Suprapubic skin (tissue), 4 donors: ENCODE data around the gene SCAMP4. TPM values are rescaled to one million over a fixed set of nuclear protein-coding genes. Genes with fewer than 3 reads are reported as not detected.
A peak's percentile ranks its signal among the peaks of the same experiment; 100 is the strongest.

Experiments used
- DNase-seq, 2 donors: peaks; one replicate each; pipeline ENCODE4 v3.0.0-alpha.2; 2019; ENCODE audit warnings: low spot score in 2 of 2
- H3K27ac ChIP-seq: fragments of 200-600 bp; sonication (generic); one replicate; pipeline ENCODE4 v1.5.1; 2019
- H3K27me3 ChIP-seq: fragments of 200-600 bp; sonication (generic); one replicate; pipeline ENCODE4 v1.5.1; 2019
- H3K36me3 ChIP-seq: fragments of 200-600 bp; sonication (generic); one replicate; pipeline ENCODE4 v1.5.1; 2019
- H3K4me1 ChIP-seq: fragments of 200-600 bp; sonication (generic); one replicate; pipeline ENCODE4 v1.5.1; 2019
- H3K4me3 ChIP-seq: fragments of 200-600 bp; sonication (generic); one replicate; pipeline ENCODE4 v1.5.1; 2019; ENCODE audit warnings: mild to moderate bottlenecking
- H3K9me3 ChIP-seq: fragments of 200-600 bp; sonication (generic); one replicate; pipeline ENCODE4 v1.5.1; 2019
- EP300 ChIP-seq: sonication (generic); formaldehyde crosslinking; IDR thresholded peaks from one replicate; pipeline ENCODE4 v1.6.1; 2017; ENCODE audit warnings: antibody characterized with exemption
- POLR2A ChIP-seq, 2 donors: fragments of 450-650 bp; IDR thresholded peaks; one replicate each; pipeline ENCODE4 v1.6.1; 2017; ENCODE audit warnings: antibody characterized with exemption in 2 of 2, mild to moderate bottlenecking in 2 of 2, moderate library complexity in 2 of 2
- POLR2AphosphoS5 ChIP-seq, 3 donors: sonication (generic); formaldehyde crosslinking; IDR thresholded peaks; one replicate each; pipeline ENCODE4 v1.6.1; 2017; ENCODE audit warnings: antibody characterized with exemption in 3 of 3
- WGBS: methylation state at CpG from one replicate; pipeline ENCODE4 v1.1.5; 2018; 5-methylcytosine and 5-hydroxymethylcytosine counted together
- total RNA-seq, 4 donors: library from RNA; depleted of rRNA; stranded (reverse); fragments of >200 nt; gene quantifications; one replicate each; pipeline ENCODE4 v1.1.0, GENCODE V29; 2016
- TF ChIP-seq, protein P1 (sequence below), 2 donors: fragments of 200-600 bp in 1 of 2; fragments of 450-650 bp in 1 of 2; sonication (generic) in 1 of 2; IDR thresholded peaks; one replicate each; pipeline ENCODE4 v1.5.1; 2016 to 2019; ENCODE audit warnings: antibody characterized with exemption in 2 of 2, mild to moderate bottlenecking in 1 of 2, moderate library complexity in 1 of 2

The SCAMP4 gene
- total RNA-seq, 4 donors from 2014 or later: 68.1 to 119 (median 103) TPM

DNA sequence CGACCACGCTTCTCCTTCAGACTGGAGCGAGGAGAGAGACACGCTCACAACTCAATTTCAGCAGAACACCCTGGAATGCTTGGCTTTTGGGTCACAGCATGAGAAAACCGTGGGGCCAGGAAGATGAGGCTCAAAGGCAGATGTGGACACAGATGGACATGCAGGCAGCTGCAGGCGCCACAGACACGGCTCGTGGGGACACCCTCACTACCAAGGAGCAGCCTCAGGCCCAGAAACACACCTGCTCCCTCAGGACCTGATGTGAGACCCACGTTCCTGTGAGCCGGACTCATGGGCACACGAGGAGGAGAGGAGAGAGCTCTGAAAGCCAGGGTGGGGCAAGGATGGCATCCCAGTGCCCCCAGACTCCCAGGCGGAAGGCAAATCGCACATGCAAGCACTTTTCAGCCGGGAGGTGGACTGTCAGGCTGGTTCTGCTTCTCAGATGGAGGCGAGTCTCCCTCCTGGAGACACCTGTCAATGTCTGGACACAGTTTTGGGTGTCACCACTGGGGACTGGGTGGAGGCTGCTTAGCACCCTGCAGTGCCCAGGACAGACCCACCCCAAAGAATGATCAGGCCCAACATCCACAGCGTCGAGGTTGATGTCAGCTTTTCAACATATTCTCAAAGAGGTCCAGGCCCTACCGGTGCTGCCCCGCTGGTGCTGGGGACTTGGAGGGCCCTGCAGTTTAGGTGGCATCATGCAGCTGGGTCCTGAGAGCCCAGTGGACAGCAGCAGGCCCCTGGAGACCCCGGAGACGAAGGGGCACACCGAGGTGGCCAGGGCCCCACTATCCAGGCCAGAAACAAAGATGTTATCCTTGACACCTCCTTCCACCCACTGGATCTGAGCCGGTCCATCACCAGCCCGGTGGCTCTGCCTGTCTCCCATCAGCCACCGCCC, 22.2 kb upstream of the SCAMP4 start:
- H3K4me3 ChIP-seq: peak overlapping the region; percentile 98
- no peak for DNase-seq
- 56% methylated on average over 23 of the region's 25 CpGs for WGBS
- peak overlapping the region; percentile 46 for H3K27ac ChIP-seq
- H3K36me3 ChIP-seq: peaks cover 14% of the 10 kb centered on the region
- H3K27me3 ChIP-seq: no peaks in the 10 kb centered on the region
- peaks cover 50% of the 10 kb centered on the region for H3K4me1 ChIP-seq
- TF ChIP-seq, protein P1, sequence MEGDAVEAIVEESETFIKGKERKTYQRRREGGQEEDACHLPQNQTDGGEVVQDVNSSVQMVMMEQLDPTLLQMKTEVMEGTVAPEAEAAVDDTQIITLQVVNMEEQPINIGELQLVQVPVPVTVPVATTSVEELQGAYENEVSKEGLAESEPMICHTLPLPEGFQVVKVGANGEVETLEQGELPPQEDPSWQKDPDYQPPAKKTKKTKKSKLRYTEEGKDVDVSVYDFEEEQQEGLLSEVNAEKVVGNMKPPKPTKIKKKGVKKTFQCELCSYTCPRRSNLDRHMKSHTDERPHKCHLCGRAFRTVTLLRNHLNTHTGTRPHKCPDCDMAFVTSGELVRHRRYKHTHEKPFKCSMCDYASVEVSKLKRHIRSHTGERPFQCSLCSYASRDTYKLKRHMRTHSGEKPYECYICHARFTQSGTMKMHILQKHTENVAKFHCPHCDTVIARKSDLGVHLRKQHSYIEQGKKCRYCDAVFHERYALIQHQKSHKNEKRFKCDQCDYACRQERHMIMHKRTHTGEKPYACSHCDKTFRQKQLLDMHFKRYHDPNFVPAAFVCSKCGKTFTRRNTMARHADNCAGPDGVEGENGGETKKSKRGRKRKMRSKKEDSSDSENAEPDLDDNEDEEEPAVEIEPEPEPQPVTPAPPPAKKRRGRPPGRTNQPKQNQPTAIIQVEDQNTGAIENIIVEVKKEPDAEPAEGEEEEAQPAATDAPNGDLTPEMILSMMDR (IDR thresholded peaks at IDR 0.05): no peak
- no peak for TF ChIP-seq POLR2A (IDR thresholded peaks at IDR 0.05)
- no peak for TF ChIP-seq EP300
- H3K9me3 ChIP-seq: no peaks in the 10 kb centered on the region

DNA sequence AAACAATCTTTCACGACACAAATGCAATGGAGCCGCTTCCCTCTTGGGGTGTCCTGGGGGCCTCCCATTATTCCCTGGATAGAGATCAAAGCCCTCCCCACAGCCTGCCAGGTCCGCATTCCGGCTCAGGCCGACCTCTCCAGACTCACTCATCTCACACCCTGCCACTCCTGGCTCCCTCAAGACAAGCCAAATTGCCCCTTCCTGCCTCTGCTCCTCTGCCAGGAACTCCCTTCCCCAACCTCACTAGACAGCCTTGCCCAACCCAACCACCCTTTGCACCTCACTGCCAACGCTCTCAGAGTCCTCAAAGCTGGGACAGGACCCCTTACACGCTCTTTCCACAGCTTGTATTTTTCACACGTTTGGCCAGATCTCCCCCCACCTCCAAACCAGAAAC, 21.4 kb upstream of the SCAMP4 start:
- WGBS: 13% methylated on average over 8 of the region's 8 CpGs
- no peaks in the 10 kb centered on the region for H3K27me3 ChIP-seq
- no peak for TF ChIP-seq EP300
- TF ChIP-seq, protein P1 (IDR thresholded peaks at IDR 0.05): no peak
- TF ChIP-seq POLR2A (IDR thresholded peaks at IDR 0.05): no peak
- no peak for TF ChIP-seq POLR2AphosphoS5 (IDR thresholded peaks at IDR 0.05)
- H3K9me3 ChIP-seq: no peaks in the 10 kb centered on the region
- DNase-seq: no peak
- peaks cover 10% of the 10 kb centered on the region for H3K36me3 ChIP-seq
- H3K4me3 ChIP-seq: peak overlapping the region; percentile 98
- peaks cover 50% of the 10 kb centered on the region for H3K4me1 ChIP-seq
- peak overlapping the region; percentile 46 for H3K27ac ChIP-seq

DNA sequence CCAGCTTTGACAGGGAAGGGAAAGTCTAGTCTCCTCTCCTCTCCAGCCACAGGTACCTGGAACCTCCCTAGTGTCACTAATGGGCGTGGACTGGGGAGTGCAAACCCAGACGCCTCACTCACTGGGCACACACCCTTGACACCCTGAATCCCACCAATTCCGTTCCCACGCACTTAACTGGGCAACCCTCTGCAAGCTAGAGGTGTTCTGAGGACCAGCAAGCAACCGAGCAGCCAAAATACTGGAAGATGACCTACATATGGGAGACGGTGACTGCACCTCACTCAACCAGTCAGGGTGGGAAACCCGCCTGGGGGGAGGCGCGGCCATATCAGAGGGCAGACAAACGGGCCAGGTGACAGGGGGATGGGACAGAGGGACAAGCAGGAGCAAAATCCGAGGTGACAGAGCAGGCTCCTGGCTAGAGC, 20.9 kb upstream of the SCAMP4 start:
- Histone ChIP-seq H3K4me1 (peaks cover 50% of the 10 kb centered on the region), H3K9me3 (no peaks in the 10 kb centered on the region), H3K27me3 (no peaks in the 10 kb centered on the region), H3K36me3 (peaks cover 8% of the 10 kb centered on the region), H3K4me3 (peak overlapping the region; percentile 98), H3K27ac (peak overlapping the region; percentile 89)
- 0% methylated on average over 11 of the region's 11 CpGs for WGBS
- DNase-seq: peak in 1 of 2 donors; percentile 74
- TF ChIP-seq POLR2AphosphoS5 (IDR thresholded peaks at IDR 0.05) (no peak), EP300 (no peak), POLR2A (IDR thresholded peaks at IDR 0.05) (no peak)
- TF ChIP-seq, protein P1 (IDR thresholded peaks at IDR 0.05): no peak

DNA sequence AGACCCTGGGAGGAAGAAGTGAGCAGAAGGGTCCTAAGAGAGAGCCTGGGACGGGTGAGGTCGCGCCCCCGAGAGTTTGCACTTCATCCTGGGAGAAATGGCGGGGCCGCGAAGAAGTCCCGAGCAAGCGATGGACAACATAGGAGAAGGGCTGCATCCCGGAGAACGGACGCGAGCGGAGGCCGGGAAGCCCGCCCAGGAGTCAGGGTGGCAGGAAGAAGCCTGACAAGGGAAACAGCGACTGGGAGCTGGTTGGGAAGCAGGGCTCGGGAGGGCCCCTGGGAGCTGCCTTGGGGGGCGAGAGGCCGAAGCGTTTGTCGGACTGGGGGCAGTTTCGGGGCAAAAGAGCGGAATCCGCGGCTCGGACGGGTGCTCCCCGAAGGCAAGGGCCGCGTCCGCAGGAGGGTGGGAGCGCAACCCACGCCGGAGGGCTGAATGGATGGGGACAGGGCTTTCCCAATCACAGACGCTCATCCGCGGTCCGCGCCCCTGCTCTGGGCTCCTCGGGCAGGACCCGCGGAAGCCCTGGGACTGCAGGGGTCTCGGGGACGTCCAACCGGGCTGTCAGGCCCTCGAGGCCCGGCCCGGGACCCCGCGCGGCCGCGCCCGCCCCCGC, 20.4 kb upstream of the SCAMP4 start:
- H3K9me3 ChIP-seq: no peaks in the 10 kb centered on the region
- H3K4me3 ChIP-seq: peak overlapping the region; percentile 98
- peaks cover 8% of the 10 kb centered on the region for H3K36me3 ChIP-seq
- TF ChIP-seq, protein P1 (IDR thresholded peaks at IDR 0.05): no peak
- TF ChIP-seq POLR2A (IDR thresholded peaks at IDR 0.05) (no peak), EP300 (no peak), POLR2AphosphoS5 (IDR thresholded peaks at IDR 0.05) (no peak)
- peak overlapping the region; percentile 89 for H3K27ac ChIP-seq
- no peaks in the 10 kb centered on the region for H3K27me3 ChIP-seq
- WGBS: 0% methylated on average over 28 of the region's 56 CpGs
- peak in 1 of 2 donors; percentile 76 for DNase-seq
- H3K4me1 ChIP-seq: peaks cover 49% of the 10 kb centered on the region
